NCI-H187 treated with DMSO at 0.1 percent for 48 hours (cell line): ENCODE results near the gene AKAP6.

Source experiments
- DNase-seq: peaks from one replicate; lab custom pipeline; 2025; lab: John Stamatoyannopoulos, UW

Gene AKAP6

GRCh38 chr14:32491416-32492016 is 162.4 kb downstream of the AKAP6 start:
- no peak for DNase-seq

DNA sequence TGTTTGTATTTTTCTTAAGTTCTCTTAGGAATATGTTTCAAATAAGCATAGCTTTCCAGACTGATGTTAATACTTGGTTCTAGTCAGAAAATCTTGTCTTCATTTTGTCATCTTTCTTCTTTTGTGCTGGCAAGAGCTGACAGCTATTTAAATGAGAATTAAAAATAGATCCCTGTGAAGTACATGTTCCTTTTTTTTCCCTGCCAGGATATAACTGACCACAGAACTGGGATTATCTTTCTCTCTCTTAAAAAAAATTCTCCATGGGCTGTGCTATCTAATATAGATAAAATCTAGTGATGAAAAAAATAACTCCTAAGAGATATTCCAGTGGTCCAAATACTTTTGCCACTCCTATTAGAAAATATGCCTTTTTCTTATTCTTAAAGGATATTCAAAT is 163.4 kb downstream of the AKAP6 start:
- DNase-seq: no peak

DNA sequence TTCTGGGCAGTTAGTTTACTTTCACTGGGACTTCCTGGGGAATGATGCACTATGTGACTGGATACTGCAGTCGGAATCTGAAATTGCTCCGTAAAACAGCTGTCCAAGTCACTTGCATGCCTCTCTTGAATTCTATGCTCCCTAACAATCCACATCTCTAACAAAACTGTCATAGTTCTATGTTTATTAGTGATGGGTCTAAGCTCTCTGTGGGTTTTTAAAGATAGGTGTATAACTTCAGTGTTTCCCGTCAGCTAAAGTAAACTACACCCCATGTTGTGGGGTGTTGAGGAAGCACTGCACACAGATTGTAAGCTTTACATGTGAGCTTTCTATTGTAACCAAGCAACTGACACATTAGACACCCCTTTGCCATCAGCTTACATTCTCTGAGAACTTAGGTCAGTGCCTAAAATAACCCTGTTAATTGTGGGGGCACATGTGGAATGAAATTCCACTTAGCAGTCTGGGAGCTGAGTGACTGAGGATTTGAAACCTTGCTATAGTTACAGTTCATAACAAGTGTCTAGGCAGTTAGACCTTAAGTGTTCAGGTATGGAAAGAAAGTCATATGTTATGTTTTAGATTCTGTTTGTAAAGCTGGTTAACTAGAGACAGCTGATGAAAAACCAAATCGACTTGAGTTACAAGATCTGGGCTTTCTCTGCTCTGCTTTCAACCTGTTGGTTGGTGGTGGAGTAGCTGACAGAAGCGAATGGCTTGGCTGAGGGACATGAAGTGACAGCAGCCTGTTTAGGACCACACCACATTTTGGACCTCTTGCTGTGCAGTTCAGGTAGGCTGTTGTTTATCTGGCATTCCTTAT is 165.7 kb downstream of the AKAP6 start:
- no peak for DNase-seq

GRCh38 chr14:32495435-32495734 is 166.3 kb downstream of the AKAP6 start:
- no peak for DNase-seq

DNA sequence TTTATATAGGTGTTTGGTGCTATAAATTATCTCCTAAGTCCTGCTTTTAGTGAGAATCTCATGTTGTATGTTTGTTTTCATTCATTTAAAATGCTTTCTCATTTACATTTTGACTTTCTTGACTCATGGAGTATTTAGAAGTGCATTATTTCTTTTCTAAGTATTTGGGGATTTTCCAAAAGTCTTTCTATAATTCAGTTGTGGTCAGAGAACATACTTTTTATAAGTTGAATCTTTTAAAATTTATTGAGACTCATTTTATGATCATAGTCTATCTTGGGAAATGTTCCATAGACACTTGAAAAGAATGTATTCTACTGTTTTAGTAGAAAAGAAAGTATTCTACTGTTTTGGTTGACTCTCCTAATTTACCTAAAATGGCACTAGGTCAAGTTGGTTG is 168.2 kb downstream of the AKAP6 start:
- no peak for DNase-seq

- no peak for DNase-seq
Observed at GRCh38 chr14:32507029-32507984, 178.2 kb downstream of the AKAP6 start.

DNA sequence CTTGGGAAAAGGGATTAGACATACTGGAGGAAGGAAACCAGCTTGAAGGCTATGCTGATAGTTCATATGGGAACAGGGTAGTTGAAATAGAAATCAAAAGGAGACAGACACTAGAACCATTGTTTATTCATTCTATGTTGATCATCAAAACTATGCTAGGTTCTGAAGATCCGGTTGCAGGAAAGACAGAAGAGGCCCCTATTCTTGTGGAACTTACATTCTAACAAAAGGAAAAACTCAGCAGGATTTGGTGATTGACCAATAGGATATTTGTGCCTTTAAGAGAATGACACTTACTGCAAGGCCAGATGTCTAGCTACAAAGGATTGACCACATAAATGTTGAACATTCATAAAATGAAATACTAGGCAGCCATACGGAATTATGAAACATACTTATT is 179.2 kb downstream of the AKAP6 start:
- DNase-seq: no peak

DNA sequence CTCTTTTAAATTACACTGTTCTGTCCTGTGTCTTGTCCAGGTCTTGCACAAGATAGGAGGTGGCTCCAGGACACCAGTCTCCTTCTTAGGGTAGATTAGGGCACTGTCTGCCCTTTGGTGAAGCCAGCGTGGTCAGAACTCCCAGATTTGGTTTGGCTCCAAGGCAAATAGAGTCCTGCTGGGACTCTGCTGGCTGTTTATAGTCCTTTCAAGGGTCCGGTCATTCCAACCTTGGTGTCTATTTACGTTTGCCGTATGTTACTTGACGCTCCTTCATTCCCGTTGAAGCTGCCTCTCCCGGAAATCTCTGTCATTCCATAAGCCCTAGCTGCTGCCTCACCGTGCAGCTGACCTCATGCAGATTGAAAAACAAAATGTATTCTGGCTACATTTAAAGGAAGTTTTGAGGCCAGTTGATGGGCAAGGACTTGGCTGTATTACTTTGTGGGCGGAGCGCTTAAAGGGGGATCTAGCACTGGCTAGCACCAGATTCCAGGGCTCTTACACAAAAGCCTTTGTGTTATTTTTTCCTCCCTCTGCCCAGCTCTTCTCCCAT is 180.6 kb downstream of the AKAP6 start:
- DNase-seq: no peak

GRCh38 chr14:32510815-32511214 is 181.7 kb downstream of the AKAP6 start:
- no peak for DNase-seq

DNA sequence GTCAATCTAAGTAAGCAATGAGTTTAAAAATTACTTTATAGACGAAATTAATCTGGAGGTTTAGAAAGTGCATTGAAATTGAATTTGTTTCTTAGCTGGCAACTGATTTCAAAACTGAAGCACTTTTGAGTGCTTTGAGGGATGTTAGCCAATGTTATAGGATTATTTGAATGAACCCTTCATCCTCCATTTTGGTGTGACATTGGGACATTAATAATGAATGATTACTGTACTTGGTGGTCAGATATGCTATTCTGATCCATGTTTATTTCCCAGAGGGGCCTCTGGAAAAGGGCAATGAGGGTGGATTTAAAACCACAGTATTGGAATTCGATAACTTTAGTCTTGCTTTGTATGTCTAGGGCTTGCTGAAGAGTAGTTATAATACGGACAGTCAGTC is 183.2 kb downstream of the AKAP6 start:
- no peak for DNase-seq

GRCh38 chr14:32512813-32513212 is 183.7 kb downstream of the AKAP6 start:
- no peak for DNase-seq

GRCh38 chr14:32513571-32514009 is 184.5 kb downstream of the AKAP6 start:
- DNase-seq: no peak

GRCh38 chr14:32514236-32514635 is 185.1 kb downstream of the AKAP6 start:
- DNase-seq: no peak

DNA sequence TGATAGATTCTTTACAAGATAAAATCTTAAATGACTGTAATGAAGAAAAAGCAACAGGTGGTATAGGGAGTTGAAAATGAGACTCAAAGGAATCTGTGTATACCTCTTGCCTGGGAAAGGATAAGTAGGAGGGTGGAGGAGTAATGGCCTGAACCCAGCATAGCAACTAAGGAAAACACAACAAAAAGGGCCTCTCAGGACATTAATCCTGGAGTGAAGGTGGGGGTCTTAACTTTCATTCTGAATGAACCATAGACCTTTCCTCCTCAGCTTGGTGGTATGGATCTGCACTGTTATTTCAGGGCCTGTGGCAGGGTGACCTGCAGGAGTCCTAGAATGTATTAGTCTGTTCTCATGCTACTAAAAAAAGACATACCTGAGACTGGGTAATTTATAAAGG is 185.6 kb downstream of the AKAP6 start:
- no peak for DNase-seq

DNA sequence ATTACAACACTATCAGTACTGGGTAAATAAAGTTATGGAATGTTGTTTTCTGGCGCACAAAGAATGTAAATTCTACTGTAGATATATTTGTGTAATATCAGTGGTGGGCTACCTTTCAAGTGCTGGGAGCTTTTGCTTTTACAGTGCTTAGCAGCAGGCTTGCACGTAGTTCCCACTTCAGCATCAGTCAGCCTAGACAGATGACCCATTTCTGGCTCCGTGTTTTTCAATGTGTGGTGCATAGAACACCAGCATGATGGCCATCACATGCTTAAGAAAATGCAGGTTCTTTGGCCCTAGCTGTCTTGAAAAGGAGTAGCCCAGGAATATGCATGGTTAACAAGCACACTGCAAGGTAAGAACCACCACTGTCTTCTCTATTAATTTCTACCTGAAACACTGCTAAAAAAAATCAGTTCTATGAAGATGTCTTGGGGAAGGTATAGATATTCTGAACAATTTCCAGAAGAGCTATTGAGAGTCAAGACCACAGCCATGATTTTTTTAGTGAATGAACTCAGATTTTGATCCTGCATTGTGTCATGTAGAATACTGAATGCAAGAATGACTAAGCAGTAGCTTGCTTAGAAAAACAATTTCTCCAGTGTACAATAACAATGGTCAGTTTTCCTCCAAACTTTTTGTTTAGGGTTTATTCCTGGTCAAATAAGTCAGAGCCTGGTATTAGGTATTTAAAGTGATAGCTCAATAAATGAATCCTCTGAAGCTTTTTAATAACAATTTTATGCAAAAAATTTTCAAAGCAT is 195.7 kb downstream of the AKAP6 start:
- no peak for DNase-seq

GRCh38 chr14:32525591-32525990 is 196.5 kb downstream of the AKAP6 start:
- no peak for DNase-seq

GRCh38 chr14:32530800-32531199 is 201.7 kb downstream of the AKAP6 start:
- DNase-seq: no peak

- DNase-seq: no peak
Observed at GRCh38 chr14:32531942-32532515, 202.9 kb downstream of the AKAP6 start.

DNA sequence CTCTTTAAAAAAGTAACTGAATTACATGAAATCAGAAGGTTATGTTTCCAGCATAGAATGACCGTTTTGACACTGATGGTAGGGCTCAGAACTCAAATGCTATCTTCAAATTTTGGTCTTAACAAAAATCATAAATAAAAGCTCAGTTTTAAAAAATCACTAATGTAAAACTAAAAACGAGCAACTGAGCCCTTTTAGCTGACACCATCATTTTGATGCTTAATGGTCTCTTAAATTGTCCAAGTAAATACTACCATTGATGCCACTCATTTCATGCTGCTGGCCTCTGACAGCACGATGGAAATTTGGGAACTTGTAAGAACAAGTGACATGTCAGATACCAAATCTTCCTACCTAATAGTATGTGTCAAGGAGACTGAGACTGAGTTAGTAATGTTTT is 205.0 kb downstream of the AKAP6 start:
- DNase-seq: no peak

- DNase-seq: no peak
Observed at GRCh38 chr14:32536175-32536574, 207.1 kb downstream of the AKAP6 start.

- no peak for DNase-seq
Observed at GRCh38 chr14:32537166-32537565, 208.1 kb downstream of the AKAP6 start.
